GM19372 (cell line): ENCODE data around the gene TSPAN13.

Source experiments
- ATAC-seq: cut with Tn5 transposase; IDR thresholded peaks from one replicate; pipeline ENCODE4 v1.9.1; 2021; ENCODE audit warnings: mild to moderate bottlenecking, low read depth, moderate library complexity; ENCODE audit not compliant: unreplicated experiment

The TSPAN13 gene

GRCh38 chr7:16753102-16753931, at the start of gene TSPAN13:
Gene TSPAN13, plus strand, starts transcription at chr7:16753755. Its CDS starts 213 bp downstream, at chr7:16753968.
- ATAC-seq, result peak; percentile 82

GRCh38 chr7:16708511-16708910, 45.0 kb upstream of the TSPAN13 start:
- ATAC-seq, result no peak

DNA sequence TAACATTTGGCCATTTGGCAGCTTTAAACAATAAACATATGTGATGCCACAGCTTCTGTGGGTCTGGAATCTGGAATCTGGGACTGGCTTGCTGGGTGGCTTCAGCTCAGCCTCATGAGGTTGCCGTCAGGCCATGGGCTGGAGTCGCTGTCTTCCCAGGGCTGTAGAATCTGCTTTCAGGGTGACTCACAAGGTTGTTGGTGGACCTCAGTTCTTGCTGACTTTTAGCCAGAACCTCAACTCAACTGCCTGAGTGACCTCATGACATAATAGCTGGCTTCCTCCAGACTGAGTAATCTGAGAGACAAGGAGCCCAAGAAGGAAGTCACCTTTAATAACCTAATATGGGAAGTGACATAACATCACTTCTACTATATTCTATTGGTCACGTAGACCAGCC, 44.6 kb upstream of the TSPAN13 start:
- ATAC-seq, result no peak

DNA sequence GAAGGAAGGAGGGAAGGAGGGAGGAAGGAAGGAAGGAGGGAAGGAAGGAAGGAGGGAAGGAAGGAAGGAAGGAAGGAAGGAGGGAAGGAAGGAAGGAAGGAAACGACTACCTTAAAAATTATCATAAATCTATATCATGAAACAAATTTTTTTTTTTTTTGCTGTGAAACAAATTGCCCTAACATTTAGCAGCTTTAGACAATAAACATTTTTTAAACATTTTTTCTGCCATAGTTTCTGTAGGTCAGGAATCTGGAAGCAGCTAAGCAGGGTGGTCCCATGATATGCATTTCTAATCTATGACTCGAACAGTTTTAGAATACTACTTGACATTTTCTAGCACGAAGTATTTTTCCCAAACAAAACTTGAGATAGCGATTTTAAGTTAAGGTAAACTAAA, 42.9 kb upstream of the TSPAN13 start:
- no peak for ATAC-seq

DNA sequence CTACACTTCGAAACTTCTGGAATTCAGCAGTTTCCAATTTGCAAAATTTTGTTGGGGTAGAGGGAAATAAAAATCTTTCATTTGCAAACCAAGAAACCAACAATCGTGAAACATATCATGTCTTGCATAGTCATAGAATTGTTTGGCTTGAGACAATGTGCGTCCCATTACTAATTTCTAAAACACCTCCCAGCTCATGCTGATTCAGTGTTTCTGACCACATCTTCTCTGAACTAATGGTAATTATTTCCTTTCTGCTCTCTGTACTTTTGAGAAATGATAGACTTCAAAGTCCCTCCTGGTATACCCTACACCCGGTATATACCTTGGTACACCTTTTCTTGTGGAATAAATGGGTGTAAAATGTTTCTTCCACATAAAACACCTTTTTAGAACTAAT, 41.8 kb upstream of the TSPAN13 start:
- no peak for ATAC-seq

- ATAC-seq, result no peak
These were observed 40.6 kb upstream of the TSPAN13 start for GRCh38 chr7:16712916-16713315.

- no peak for ATAC-seq
These were observed 37.6 kb upstream of the TSPAN13 start for GRCh38 chr7:16715928-16716327.

DNA sequence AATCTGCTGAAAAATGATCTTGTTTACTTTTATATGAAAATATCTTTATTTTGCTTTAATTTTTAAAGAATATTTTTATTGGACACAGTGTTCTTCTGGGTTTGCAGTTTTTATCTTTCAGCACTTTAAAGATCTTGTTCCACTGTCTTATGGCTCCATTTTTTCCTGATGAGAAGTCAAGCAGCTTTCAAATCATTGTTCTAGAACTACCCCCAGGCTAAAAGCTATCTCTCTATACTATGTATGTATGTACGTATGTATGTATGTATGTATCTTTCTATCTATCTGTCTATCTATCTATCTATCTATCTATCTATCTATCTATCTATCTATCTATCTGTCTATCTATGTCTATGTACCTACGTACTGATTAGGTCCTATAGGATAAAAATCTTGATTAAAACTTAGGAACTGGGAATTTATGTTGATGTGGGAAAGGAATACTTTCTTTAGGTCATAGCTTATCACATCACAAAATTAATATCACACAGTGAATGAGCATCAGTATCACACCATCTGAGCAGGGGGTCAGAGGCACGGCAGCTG, 35.4 kb upstream of the TSPAN13 start:
- ATAC-seq, result no peak

- ATAC-seq, result no peak
These were observed 33.9 kb upstream of the TSPAN13 start for GRCh38 chr7:16719699-16720098.

DNA sequence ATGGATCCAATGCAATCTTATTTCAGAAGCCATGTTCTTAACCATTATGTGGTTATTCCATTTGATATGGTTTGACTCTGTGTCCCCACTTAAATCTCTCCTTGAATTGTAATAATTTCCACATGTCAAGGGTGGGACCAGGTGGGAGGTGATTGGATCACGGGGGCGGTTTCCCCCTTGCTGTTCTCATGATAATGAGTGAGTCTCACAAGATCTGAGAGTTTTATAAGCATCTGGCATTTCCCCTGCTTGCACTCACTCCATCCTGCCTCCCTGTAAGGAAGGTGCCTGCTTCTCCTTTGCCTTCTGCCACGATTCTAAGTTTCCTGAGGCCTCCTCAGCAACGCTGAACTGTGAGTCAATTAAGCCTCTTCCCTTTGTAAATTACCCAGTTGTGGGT, 32.0 kb upstream of the TSPAN13 start:
- ATAC-seq, result no peak

DNA sequence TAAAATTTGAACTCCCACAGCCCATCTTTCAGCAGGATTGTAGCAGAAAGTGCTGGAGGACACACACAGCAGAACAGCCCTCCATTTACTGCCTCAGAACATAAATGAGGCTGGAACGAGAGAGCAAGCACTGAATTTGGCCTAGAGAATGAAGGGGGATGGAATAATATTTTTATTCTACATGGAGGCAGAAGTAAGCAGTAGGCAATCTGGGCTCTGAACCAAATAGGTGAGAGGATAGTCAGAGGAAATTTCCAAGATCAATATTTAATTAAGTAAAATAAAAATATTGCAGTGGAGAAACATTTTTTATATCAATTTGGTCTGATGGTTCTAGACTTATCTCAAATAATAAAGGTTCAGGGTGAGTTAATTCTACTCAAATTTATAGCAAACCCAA, 29.2 kb upstream of the TSPAN13 start:
- ATAC-seq, result no peak

- no peak for ATAC-seq
These were observed 27.4 kb upstream of the TSPAN13 start for GRCh38 chr7:16726189-16726588.

DNA sequence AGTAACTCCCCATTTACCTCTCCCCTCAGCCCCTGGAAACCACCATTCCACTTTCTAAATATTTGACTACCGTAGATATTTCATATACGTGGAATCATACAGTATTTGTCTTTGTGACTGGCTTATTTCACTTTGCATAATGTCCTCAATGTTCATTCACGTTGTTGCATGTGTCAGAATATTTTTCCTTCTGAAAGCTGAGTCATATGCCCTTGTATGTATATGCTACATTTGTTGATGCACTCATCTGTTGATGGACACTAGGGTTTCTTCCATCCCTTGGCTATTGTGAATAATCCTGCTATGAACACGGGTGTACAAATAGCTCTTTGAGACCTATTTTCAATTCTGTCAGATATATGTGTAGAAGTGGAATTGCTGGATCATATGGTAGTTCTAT, 25.8 kb upstream of the TSPAN13 start:
- ATAC-seq, result no peak

GRCh38 chr7:16728811-16729210, 24.7 kb upstream of the TSPAN13 start:
- ATAC-seq, result no peak

GRCh38 chr7:16729541-16729940, 24.0 kb upstream of the TSPAN13 start:
- no peak for ATAC-seq

- no peak for ATAC-seq
These were observed 22.6 kb upstream of the TSPAN13 start for GRCh38 chr7:16730937-16731336.

DNA sequence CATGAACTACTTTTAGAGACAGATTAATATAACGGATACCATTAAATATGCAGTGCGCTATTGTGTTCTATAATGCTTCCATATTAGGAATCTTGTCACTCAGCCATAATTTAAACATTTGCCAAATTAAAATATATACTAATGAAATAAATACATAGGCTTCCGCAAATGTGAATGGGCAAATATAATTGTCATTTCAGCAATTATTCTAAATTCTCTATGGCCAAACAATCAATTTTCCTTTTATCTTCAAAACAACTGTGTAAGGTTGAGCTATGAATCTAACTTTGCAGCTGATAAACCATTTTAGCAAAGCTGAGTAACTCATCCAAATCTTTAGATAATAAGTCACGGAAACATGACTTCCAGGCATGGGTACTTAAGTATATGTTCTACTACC, 20.7 kb upstream of the TSPAN13 start:
- ATAC-seq, result no peak

DNA sequence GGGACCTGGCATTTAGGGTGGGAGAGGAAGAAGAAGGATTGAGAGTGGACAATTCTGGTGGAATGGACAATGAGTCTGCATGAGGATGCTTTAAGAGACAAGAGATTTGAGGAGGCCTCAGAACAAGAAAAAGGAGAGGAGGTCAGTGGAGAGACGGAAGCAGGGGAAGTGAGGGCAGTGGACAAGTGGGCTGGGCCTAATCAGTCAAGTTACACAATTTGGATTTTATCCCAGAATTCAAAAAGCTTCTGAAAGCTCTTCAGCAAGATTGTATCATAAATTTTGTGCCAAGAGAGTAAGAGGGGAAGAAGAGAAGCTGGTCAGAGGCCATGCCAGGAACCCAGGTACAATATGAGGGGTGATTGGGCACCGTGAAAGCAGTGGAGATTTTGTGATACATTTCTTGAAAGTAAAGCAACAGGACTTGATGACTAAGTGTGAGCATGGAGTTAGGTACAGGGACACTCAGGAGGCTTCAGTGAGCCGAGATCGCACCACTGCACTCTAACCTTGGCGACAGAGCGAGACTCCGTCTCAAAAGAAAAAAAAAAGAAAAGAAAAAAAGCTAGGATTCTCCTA, 19.3 kb upstream of the TSPAN13 start:
- ATAC-seq, result no peak

- ATAC-seq, result no peak
These were observed 18.5 kb upstream of the TSPAN13 start for GRCh38 chr7:16735020-16735419.

DNA sequence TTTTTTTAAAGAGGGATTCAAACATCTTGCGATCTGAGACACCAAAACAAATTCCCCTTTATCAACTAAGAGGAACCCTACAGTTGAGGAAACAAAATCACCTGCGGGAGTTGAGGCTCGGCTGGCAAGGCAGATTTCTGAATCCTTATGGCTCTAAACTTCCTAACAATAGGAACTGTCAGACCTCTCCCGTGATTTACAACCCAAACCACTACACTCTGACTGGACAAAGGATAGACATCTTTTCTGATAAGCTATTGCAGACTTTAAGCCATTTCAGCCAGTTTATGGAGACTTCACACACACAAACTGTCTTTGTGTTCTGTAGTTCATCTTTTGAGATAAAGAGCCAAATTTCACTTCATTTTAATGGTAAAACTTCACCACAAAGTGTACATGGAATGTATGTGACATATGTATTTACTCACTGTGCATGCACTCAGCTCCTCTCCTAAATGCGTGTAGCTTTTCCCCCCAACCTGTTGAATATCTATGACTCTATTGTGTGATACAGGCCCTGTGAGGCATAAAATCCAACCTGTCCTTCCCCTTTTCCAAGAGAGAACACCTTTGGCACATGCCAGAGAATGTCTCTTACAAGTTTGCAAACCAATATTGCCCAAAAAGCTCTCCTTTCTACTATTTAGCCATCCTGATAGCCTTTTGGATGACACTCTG, 15.4 kb upstream of the TSPAN13 start:
- ATAC-seq, result no peak

DNA sequence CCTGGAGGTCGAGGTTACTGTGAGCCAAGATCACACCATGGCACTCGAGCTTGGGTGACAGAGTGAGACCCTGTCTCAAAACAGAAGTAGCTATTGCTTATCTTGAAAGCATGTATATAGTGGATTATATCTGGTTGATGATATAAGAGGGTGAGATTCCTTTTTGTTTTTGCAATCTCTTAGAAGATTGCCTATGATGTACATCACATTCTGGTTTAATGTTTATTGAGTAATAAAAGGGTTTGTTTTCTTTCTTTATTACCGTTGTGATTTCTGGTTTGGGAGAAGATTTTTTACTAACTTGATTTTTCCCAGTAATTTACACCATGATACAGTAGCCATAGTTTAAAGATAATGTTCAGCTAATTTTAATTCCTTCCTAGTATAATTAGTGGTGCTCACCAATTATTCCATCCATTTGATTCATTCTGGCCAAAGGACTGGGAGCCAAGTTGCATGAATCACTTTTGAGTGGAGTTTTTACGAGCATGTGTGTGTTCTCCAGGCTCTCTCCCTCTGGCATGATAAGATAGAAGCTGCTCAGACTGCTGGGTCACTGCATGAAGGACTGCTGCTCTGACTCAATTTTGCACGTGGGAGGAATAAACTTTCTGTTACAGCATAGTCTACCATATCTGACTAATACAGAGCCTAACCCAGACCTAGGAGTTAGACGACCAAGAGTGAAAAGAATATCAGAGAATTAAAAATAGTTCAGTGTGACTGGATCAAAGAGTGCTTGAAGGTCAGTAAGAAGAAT, 13.5 kb upstream of the TSPAN13 start:
- ATAC-seq, result no peak
